ENCODE data around the gene HELB. TPM values are rescaled to one million over a fixed set of nuclear protein-coding genes. Genes with fewer than 3 reads are reported as not detected.

The HELB gene
- total and polyA plus RNA-seq, 10 of the 15 experiments (the other 5 are each of a cell fraction or from before 2014, with no cell fraction given), result 0.58 to 10.0 (median 4.4) TPM

DNA sequence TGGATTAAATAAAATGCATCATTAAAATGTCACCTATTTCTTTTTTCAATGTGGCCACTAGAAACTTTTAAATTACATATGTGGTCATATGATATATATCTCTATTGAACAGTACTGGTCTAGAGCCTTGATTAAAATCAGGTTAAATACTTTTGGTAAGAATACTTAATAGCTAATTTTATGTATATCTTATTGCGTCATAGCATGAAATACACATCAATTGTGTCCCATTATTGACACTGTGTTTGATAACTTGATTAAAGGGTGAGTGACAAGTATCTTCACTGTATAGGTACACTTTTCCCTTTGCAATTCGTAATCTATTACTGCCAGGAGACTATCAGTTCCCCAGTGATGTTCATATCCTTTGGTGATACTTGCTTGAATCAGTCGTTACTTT is 4.4 kb upstream of the HELB start:
- Histone ChIP-seq H3K4me1 (ENCODE audit: control insufficient read depth, insufficient read depth, low read length) (no peaks in the 10 kb centered on the region), H4K20me1 (ENCODE audit: control insufficient read depth, insufficient read depth) (no peaks in the 10 kb centered on the region), H3K36me3 (ENCODE audit: control insufficient read depth in 2 of 2, insufficient read depth in 2 of 2, low read length in 1 of 2) (no peaks in the 10 kb centered on the region), H3K4me3 (no peak overlapping the region), H3K9ac (ENCODE audit: control insufficient read depth, insufficient read depth, low read length) (no peak overlapping the region), H3K9me3 (replicated peaks; ENCODE audit: control insufficient read depth, insufficient read depth, low read length) (no peaks in the 10 kb centered on the region; the same call in 2 of the 3 replicates), H3K27me3 (replicated peaks in 1 of 2; ENCODE audit: control insufficient read depth in 2 of 2, insufficient read depth in 2 of 2, low read length in 1 of 2) (no peaks in the 10 kb centered on the region), H3K27ac (ENCODE audit: control insufficient read depth, insufficient read depth) (no peak overlapping the region), H3K79me2 (ENCODE audit: control insufficient read depth, insufficient read depth, low read length) (peaks cover 5% of the 10 kb centered on the region), H3K4me2 (ENCODE audit: control insufficient read depth, insufficient read depth) (no peak overlapping the region), H2AFZ (ENCODE audit: control insufficient read depth, low read depth, low read length) (no peak overlapping the region)
- no peak for ATAC-seq
- RAD21 ChIA-PET (ENCODE audit: unreplicated experiment), result no interaction called here
- CTCF ChIA-PET, result no interaction called here
- POLR2A ChIA-PET, result no interaction called here
- DNase-seq (ENCODE audit: low read depth, low spot score), result no peak
- SMC1A ChIA-PET (ENCODE audit: uncharacterized antibody, unreplicated experiment), result no interaction called here
- no TSS peak for BruUV-seq (replicated peaks)
- TF ChIP-seq PAX5 (IDR thresholded peaks at IDR 0.05; ENCODE audit: borderline replicate concordance, low read depth, low read length), result no peak
- TF ChIP-seq FOS (IDR thresholded peaks at IDR 0.05; ENCODE audit: borderline replicate concordance, extremely low read depth, insufficient read length), result no peak
- TF ChIP-seq, protein P1, sequence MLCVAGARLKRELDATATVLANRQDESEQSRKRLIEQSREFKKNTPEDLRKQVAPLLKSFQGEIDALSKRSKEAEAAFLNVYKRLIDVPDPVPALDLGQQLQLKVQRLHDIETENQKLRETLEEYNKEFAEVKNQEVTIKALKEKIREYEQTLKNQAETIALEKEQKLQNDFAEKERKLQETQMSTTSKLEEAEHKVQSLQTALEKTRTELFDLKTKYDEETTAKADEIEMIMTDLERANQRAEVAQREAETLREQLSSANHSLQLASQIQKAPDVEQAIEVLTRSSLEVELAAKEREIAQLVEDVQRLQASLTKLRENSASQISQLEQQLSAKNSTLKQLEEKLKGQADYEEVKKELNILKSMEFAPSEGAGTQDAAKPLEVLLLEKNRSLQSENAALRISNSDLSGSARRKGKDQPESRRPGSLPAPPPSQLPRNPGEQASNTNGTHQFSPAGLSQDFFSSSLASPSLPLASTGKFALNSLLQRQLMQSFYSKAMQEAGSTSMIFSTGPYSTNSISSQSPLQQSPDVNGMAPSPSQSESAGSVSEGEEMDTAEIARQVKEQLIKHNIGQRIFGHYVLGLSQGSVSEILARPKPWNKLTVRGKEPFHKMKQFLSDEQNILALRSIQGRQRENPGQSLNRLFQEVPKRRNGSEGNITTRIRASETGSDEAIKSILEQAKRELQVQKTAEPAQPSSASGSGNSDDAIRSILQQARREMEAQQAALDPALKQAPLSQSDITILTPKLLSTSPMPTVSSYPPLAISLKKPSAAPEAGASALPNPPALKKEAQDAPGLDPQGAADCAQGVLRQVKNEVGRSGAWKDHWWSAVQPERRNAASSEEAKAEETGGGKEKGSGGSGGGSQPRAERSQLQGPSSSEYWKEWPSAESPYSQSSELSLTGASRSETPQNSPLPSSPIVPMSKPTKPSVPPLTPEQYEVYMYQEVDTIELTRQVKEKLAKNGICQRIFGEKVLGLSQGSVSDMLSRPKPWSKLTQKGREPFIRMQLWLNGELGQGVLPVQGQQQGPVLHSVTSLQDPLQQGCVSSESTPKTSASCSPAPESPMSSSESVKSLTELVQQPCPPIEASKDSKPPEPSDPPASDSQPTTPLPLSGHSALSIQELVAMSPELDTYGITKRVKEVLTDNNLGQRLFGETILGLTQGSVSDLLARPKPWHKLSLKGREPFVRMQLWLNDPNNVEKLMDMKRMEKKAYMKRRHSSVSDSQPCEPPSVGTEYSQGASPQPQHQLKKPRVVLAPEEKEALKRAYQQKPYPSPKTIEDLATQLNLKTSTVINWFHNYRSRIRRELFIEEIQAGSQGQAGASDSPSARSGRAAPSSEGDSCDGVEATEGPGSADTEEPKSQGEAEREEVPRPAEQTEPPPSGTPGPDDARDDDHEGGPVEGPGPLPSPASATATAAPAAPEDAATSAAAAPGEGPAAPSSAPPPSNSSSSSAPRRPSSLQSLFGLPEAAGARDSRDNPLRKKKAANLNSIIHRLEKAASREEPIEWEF (IDR thresholded peaks at IDR 0.05; ENCODE audit: insufficient replicate concordance, low read depth, low read length), result no peak
- no peak for TF ChIP-seq SUZ12 (IDR thresholded peaks at IDR 0.05; ENCODE audit: unreplicated experiment)
- no peak for TF ChIP-seq NR2C2 (IDR thresholded peaks at IDR 0.05; ENCODE audit: borderline replicate concordance, control insufficient read depth, insufficient read length, low read depth)
- 37% methylated on average over 3 of the region's 3 CpGs for whole genome bisulfite sequencing (ENCODE audit: insufficient coverage, insufficient replicate concordance, low lambda C conversion rate, missing lambda C conversion rate)
- intact Hi-C loops (cut with micrococcal nuclease; ENCODE audit: unreplicated experiment), result no loop called here
- no peak for FAIRE-seq
- in situ Hi-C loops (cut with MboI), result no loop called here
